ENCODE measurements around the gene HSD17B1. TPM values are rescaled to one million over a fixed set of nuclear protein-coding genes. Genes with fewer than 3 reads are reported as not detected.
A peak's percentile ranks its signal among the peaks of the same experiment; 100 is the strongest.

HSD17B1 gene
- total and polyA plus RNA-seq, 2 of the 13 experiments (the other 11 are each of a cell fraction or from before 2014, with no cell fraction given) = 0.54 to 0.93 TPM

- TF ChIP-seq ZNF609 (CRISPR knock-in tag; IDR thresholded peaks at IDR 0.05; ENCODE audit: borderline replicate concordance) (no peak), MED1 (CRISPR knock-in tag; IDR thresholded peaks at IDR 0.05) (peak; percentile 63), SIX4 (CRISPR knock-in tag; IDR thresholded peaks at IDR 0.05) (no peak), TAF15 (IDR thresholded peaks at IDR 0.05; ENCODE audit: low read depth, low read length, poor library complexity, severe bottlenecking) (no peak), ZBTB7A (CRISPR knock-in tag; IDR thresholded peaks at IDR 0.05) (no peak), ZNF567 (CRISPR knock-in tag; IDR thresholded peaks at IDR 0.05; ENCODE audit: borderline replicate concordance) (no peak), EED (CRISPR knock-in tag; IDR thresholded peaks at IDR 0.05) (no peak), ZFX (CRISPR knock-in tag; IDR thresholded peaks at IDR 0.05; ENCODE audit: low read depth) (no peak; the same call in 1 of the 2 replicates), GABPB1 (CRISPR knock-in tag; IDR thresholded peaks at IDR 0.05) (peak; percentile 61; the same call in 1 of the 2 replicates), ZNF280D (CRISPR knock-in tag; IDR thresholded peaks at IDR 0.05) (peak; percentile 90; the same call in 1 of the 2 replicates), ZNF235 (CRISPR knock-in tag; IDR thresholded peaks at IDR 0.05; ENCODE audit: borderline replicate concordance) (no peak; the same call in 1 of the 2 replicates), POLR2A (IDR thresholded peaks at IDR 0.05; ENCODE audit: insufficient read depth in 1 of 2, low read depth in 2 of 2, low read length in 2 of 2) (peak; percentile 39 to 58; a peak in 3 of 4 replicates), ZKSCAN5 (CRISPR knock-in tag; IDR thresholded peaks at IDR 0.05) (no peak), HNF4A (CRISPR knock-in tag; IDR thresholded peaks at IDR 0.05) (peak; percentile 40; the same call in 1 of the 2 replicates), HMGXB3 (CRISPR knock-in tag; IDR thresholded peaks at IDR 0.05; ENCODE audit: borderline replicate concordance) (no peak), ZNF160 (CRISPR knock-in tag; IDR thresholded peaks at IDR 0.05) (no peak; the same call in 1 of the 2 replicates), ZNF792 (CRISPR knock-in tag; IDR thresholded peaks at IDR 0.05) (no peak)
These were observed 21.0 kb upstream of the HSD17B1 start (continued) for GRCh38 chr17:42531455-42532354.
